HEK293T (cell line): Measurements from ENCODE around the gene PCTP.

Experiments
- FOXA1 ChIP-seq: fragments of 450-650 bp; IDR thresholded peaks from 2 replicates; pipeline ENCODE4 v1.6.1; 2016; ENCODE audit warnings: mild to moderate bottlenecking
- FOXM1 ChIP-seq: fragments of 450-650 bp; IDR thresholded peaks from 2 replicates; pipeline ENCODE4 v1.6.1; 2017; ENCODE audit warnings: mild to moderate bottlenecking, borderline replicate concordance

DNA sequence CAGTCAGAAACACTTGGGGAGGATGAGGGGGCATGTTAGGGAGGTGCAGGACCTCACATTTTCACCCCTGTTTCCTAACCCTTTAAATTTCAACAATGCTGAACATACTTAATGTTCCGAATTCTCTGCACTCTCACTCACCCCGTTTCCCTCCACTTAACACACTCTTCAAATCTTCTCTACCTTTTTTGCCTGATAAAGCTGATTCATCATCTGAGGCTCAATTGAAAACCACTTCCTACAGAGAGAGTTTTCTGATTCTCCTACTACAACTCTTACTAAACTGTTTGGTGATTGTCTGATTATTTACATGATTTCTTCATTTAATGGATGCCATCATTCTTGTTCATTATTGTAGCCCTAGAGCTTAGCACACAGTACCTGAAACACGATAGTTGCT is 42.4 kb downstream of the PCTP start:
- TF ChIP-seq FOXM1 (no peak), FOXA1 (no peak)
